T follicular helper cell (primary cell): ENCODE measurements around the gene STX8.
"Not testable (repeated sequence)": the region's sequence is repeated elsewhere in the genome, so short reads cannot be mapped to it uniquely, and the experiment has no call there.

Experiments
- DNase-seq: peaks from one replicate; pipeline ENCODE4 v3.0.0-alpha.2; 2020; ENCODE audit warnings: low read depth

The STX8 gene

DNA sequence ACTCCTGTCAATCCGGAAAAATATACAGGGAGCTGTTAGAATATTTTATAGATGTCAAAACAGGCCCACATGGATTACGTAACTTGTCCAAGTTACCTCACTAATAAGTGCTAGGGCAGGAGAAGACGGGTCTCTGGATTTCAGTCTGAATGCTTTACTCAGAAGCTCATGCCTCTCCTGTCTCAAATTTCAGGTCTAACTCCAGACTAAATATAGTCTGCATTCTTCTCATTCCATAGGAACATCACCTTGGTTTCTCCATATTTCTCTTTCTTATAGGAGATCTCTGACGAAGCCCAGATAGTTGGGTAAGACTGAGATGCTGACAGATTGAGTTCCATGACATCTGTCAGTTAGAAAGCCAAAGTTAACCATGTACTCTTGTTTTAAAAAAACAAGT is 174.2 kb downstream of the STX8 start:
- no peak for DNase-seq

DNA sequence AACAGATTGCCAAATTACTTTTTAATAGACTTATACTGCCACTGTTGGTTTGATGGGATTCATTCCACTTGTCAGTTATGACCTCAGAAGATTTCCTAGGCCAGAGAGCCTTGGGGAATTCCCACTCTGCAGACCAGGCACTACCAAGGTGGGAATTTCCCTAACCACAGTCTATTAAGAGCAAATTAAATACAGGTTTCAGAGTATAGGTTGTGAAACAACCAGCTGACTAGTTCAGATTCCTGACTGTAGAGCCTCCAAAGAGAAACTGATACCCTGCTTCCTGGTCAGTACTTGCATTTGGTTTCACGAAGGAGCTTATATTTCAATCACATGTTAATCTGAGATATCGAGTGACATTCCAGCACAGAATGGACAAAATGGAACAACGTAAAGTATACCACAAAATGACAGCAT is 186.5 kb downstream of the STX8 start:
- DNase-seq: no peak

DNA sequence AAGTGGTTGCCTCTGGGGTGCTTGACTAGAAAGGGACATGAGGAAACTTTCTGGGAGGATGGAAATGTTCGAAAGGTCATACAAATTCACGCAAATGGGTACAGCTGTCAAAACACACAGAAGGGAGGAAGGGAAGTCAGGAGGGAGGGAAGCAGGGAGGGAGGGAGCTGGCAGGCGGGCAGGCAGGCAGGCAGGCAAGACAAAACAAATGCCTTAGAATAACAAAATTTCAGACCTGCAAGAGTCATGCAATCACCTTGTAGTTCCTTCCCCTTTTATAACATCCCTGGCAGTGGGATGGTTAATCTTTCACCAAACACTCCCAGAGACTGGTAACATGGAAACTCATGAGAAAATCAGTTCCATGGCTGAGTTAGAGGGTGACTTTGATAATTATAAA is 189.2 kb downstream of the STX8 start:
- DNase-seq: no peak

DNA sequence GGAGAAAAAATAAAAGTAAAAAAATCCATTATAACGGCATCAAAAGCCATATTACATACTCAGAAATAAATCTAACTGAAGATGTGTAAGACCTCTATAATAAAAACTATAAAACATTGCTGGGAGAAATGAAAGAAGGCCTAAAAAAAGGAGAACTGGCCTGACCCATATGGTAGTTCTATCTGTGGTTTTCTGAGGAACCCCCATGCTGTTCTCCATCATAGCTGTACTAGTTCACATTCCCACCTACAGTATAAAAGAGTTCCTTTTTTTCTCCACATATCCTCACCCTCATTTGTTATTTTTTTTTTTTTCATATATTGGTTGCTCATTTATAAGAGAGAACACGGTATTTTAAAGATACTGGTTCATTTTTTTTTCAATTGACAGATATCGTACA is 191.8 kb downstream of the STX8 start:
- DNase-seq: no peak

DNA sequence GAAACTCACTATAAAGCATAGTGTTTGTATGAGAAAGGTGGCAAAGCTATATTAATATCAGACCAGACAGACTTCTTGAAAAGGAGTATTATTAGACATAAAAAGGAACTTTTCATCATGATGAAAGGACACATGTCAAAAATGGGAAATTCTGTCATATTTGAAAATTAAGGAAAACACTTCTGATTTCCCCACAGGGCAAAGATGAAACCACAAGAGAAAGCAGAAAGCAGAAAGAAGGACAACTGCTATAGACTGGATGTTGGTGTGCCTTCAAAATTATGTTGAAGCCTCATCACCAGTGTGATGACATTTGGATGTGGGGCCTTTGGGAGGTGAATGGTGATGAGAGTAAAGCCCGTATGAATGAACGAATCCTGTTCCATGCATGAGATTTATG is 193.0 kb downstream of the STX8 start:
- no peak for DNase-seq

DNA sequence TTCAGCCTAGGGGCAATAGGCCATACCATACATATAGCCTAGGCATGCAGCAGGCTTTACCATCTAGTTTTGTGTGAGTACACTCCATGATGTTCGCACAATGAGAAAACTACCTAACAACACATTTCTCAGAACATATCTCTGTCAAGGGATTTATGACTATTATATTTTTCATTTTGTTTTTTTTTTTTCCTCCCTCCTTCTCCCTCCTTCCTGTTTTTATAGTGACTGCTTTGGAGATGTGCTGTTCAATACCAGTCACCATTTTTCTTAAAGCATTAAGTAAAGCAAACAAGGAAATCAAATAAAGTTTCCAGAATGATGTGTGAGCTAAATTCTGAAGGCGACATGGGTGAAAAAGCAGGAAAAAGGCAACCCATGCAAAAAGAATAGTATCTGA is 194.6 kb downstream of the STX8 start:
- no peak for DNase-seq

DNA sequence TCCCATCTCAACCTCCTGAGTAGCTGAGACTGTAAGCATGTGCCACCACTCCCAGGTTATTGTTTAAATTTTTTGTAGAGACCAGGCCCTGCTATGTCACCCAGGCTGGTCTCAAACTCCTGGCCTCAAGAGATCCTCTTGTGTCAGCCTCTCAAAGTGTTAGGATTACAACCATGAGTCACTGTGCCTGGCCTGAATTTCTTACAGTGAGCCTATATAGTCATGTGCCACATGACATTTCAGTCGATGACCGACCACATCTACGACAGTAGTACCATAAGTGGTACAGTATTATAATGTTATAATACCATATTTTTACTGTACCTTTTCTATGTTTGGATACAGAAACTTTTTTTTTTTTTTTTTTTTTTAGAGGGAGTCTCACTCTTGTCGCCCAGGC is 195.3 kb downstream of the STX8 start:
- DNase-seq: no peak

DNA sequence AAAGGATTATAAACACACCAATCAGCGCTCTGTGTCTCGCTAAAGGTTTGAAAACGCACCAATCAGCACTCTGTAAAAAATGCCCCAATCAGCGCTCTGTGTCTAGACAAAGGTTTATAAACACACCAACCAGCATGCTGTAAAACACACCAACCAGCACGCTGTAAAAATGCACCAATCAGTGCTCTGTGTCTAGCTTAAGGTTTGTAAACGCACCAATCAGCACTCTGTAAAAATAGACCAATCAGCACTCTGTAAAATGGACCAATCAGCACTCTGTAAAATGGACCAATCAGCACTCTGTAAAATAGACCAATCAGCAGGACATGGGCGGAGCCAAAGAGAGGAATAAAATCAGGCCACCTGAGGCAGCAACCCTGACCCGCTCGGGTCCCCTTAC is 199.4 kb downstream of the STX8 start:
- DNase-seq: not testable (repeated sequence)

DNA sequence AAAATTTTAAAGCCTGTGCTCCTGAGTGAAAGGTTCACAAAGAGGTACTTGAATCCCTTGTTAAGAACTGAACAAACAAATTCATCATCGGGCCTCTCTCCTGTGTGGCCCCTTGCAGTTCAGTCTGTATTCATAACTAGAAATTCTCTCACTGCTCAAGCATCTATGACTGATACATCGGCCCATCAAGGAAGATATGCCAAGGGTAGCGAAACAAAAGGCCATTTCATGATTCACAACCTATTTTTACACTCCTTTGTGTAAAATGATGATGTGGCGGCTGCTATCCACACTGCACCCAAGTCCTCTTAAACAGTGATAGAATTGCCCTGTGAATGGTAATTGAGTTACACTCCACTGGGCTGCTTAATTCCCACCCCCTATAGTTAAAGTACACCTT is 204.6 kb downstream of the STX8 start:
- DNase-seq: no peak

DNA sequence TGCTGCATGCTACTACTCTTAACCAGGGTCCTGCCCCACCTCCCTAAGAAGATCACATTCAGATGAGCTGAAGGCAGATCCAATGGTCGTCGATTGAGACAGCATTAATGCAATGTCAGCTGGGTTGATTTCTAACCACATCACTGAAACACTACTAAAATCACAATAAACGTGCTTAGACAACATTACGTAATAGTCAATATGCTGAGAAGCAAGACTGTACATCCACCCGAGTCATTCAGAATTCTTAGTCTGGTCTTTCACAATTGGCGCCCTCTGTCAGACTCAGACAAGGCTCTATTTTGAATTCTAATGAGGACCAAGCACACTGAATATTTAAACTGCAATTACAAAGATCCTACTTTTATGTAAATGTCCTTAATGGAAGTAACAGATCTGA is 205.2 kb downstream of the STX8 start:
- no peak for DNase-seq

DNA sequence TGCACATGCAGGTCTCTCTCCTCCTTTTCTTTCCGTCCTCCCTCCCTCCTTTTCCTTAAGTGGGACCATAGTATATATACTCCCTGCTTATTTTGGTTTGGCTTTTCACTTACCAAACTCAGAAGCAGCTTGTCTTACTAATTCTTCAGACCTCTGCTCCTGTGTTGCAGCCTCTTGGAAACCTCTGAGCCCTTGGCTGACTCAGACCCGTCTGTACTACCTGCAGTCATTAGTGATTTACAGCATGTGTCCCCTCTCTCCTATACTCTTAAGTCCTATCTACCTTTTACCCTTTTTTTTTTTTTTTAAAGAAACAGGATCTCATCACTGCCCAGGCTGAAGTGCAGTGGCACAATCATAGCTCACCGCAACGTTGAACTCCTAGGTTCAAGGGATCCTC is 207.0 kb downstream of the STX8 start:
- no peak for DNase-seq

DNA sequence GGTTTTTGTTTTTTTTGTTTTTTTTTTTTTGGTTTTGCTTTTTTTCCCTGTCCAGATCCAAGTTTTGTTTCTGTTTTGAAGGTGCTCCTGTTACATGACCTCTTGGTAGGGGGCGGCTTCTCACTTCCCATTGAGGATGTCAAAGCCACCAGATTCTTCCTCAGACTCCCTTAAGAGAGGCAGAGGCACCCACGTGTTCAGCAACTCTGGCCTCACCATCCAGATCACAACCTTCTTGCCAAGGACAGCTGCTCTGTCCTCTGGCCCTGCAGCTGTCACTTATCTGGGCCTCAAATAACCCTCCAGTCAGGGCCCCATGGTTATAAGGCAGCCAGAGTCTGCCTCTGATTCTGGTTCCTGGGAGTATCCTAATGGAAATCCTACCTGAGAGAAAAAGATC is 208.5 kb downstream of the STX8 start:
- no peak for DNase-seq

DNA sequence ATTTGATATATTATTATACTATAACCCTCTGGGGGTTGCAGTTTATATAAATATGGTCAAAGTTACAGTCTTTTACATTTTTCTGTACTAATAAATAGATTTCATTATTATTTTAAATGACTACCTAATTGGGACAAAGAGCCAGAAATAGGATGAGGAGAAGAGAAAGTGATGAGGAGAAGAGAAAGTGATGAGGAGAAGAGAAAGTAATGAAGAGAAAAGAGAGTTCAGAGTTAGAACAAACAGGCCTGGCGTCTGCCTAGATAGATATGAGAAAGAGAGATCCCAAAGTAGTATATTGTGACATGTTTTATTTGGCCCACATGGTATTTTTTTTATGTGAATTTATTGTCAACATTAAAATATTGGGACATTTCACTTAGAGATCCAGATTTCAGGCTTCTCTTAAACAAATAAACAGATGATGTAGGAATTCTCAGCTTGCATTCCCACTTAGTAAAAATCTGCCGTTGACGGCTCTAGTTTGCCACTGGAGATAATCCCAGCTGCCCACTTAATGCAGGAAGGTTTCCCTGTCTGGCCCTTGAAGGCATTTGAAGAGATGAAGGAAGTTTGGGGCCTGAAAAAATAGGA is 210.7 kb downstream of the STX8 start:
- DNase-seq: no peak

DNA sequence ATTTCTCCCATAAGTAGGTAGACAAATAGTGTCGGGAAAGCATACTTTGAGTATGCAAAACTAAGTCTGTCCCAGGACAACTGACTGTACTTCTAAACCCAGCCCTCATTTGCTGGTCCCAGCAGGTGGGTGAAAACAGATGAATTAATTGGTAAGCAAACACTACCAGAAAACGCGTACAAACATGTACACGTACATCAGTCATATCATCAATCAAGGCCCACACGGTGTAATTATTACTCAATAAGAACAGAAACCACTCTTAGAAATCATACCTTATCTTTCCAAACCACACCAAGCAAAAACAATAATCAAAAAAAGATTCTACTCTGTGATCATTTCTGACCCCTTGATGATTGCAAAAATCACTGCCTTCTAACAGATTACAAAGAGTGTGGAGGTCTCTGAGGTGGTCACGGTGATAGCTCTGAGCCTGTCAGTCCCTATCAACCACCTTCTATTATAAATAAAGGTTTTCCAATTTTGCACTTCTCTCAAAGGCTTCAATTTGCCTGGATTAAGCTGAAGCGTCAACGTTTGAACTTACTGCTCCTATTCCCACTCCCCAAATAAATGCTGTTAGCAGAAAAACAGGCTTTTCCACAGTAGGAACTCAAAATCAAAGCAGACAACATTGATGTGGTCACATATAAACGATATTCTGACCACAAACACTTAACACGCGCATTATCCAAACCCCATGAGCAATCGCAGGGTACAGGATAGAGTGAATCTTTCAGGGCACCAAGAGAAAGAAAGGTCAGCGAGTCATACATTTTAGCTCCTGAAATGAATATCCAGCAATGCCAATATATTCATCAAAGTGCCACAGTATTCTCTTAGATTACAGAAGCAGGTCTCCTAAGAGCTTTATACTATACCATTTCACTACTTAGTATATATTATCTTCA is 211.9 kb downstream of the STX8 start:
- DNase-seq: no peak

DNA sequence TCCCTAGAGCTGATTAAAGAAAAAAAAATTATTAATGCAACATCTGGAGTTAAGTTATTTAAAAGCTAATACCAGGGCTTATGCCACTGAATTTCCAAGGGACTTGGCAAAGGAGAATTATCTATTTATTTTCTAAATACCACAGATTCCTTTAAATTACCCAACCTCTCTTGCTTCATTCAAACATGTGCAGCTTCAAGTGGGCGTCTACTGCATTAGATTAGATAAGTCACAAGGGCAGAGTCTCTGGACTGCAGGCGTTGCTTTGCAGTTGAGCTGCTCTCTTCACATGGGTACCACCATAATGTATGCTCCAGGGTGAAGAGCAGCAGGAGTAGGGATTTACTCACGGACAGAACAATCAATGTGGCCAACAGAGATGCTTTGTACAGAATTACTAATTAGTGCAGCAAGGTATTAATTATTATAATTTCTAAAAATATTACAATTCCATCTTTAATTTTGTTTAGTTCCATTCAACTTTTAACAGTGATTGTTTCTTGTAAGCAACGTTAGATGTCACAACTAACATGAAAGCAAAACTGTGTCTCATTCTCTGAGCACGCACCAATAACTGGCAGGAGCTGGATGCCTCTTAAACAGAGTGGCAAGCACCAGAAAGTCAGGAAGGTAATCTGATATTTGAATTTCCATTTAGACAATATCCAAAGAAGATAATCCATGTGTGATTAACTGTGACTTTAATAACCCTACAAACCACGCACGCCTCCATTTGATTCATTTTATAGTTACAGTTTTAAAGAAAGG is 214.2 kb downstream of the STX8 start:
- no peak for DNase-seq

DNA sequence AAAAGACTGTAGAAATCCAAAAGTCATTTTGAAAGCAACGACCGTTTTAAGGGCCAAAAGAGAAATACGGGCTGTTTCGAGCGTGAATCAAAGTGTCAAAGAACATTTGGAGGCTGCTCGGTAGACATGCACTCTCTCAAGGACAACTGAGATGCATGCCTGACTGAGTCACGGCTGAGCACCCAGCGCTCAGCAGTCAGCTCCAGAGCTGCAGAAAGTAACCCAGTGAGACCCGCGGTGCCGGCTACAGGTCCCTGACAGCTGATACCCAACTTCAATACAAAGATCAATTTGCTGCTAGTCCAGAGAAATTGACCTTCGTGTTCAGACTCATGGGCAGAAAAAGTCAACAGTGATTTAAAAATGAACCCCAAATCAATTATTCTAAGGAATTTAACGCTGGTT is 214.9 kb downstream of the STX8 start:
- no peak for DNase-seq

DNA sequence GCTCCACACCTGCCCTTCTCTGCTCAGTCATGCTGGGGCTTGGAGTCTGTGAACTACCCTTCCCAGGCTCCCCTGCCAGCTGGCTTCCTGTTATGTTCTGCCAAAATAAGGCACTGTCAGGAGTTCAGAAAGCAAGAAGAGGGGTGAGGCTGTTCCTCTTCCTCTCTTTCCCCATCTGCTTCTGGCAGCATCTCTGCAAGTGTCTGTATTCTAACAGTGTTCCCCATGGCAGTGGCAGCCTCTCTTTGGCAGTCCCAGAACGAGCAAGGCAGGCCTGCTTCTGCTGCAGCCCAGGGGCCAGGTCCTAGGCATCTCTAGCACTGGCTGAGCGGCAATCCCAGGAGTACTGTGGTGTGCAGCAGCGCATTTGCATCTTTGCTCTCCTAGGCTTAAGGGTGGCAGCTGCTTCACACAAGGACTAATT is 219.1 kb downstream of the STX8 start:
- DNase-seq: no peak

DNA sequence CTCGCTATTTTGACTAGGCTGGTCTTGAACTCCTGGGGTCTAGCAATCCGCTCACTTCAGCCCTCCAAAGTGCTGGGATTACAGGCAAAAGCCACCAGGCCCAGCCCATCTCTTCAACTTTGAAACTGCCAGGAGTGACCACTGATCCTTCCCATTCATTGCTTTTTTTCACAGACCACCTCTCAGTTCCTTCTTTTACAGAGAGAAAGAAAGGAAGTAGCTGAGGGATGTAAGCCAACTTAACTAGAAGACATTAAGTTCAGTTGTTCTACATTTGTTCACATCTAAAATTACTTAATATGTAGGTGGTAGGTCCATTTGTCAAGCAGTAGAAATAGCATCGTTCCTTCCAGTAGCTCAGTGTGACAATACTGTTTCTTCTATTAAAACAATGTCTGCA is 219.8 kb downstream of the STX8 start:
- no peak for DNase-seq

DNA sequence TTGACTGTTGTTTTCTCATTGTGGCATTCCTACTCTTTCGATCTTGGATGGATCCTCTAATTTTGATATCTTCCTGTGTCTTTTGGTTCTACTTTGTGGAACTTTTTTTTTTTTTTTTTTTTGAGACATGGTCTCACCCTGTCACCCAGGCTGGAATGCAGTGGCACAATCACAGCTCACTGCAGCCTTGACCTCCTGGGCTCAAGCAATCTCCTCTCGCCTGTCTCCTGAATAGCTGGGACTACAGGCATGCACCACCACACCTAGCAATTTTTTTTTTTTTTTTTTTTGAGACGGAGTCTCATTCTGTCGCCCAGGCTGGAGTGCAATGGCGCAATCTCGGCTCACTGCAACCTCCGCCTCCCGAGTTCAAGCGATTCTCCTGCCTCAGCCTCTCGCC is 220.4 kb downstream of the STX8 start:
- DNase-seq: not testable (repeated sequence)

DNA sequence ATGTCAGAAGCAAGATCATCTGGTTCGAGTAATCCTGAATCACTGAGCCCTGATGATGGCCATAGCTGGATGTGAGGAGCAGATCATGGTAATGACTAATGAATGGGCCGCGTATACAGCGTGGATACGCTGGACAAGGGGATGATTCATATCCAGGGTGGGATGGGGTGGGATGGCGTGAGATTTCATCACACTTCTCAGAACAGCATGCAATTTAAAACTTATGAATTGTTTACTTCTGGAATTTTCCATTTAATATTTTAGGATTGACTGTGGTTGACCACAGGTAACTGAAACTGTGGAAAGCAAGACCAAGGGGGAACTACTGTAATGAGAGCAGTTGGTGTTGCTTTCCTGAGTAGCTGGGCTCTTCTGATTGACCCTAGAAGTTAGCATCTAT is 225.5 kb downstream of the STX8 start:
- no peak for DNase-seq

DNA sequence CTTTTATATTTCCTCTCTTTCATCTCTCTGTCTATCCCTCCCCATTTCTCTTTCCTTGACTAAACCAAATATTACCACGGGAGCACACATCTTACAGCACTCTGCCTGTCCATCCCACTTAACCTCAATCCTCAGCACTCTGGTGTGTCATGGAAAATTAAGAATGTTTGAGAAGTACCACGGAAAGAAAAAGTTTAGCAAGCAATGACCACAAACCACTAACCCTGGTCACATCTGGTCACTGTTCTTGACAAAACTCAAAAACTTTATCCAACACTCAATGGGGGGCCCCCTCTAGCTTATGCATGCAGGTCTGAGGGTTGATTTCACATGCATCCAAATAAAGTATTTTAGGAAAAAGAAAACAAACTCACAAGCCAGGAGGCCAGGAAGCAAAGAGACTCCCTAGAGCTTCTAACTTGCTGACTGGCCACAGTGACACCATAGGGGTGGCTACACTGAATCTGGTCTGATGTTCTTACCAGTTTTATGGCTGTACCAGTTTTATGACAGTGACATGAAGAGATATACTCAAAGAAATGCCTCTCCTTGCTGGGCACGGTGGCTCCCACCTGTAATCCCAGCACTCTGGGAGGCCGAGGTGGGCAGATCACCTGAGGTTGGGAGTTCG is 229.2 kb downstream of the STX8 start:
- DNase-seq: no peak

DNA sequence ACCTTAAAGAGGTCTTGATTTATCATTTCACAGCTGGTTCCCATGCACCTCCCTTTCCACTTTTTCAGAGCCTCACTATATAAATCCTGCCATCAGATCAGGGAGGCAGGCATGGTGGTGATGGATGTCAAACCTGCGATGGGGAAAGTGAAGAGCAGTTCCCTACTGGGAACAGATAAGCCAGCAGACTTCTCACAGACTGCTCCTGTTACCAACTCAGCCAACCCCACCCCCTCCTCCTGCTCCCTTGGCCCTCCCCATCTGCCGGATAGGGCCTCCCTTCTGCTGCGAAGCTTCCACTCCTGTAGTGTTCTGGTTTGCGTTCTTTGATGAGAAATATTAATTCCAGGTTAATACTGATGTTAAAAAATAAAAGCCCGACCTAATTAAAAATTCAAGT is 232.1 kb downstream of the STX8 start:
- DNase-seq: no peak
